Parathyroid adenoma (tissue), 2 donors: ENCODE results near the gene PCSK5.

Experiments used
- H2AFZ ChIP-seq: fragments of 300-600 bp; sonication (generic); one replicate; pipeline ENCODE4 v1.7.0; 2017; ENCODE audit warnings: antibody characterized with exemption, mild to moderate bottlenecking
- H3K27ac ChIP-seq: fragments of 300-600 bp; sonication (generic); one replicate; pipeline ENCODE4 v1.7.0; 2017
- H3K27me3 ChIP-seq: fragments of 300-600 bp; sonication (generic); one replicate; pipeline ENCODE4 v1.7.0; 2017; ENCODE audit warnings: low read length; ENCODE audit not compliant: control insufficient read depth, insufficient read depth
- H3K36me3 ChIP-seq: fragments of 300-600 bp; sonication (generic); one replicate; pipeline ENCODE4 v1.7.0; 2017; ENCODE audit warnings: low read length; ENCODE audit not compliant: control insufficient read depth, insufficient read depth
- H3K4me1 ChIP-seq: fragments of 300-600 bp; sonication (generic); one replicate; pipeline ENCODE4 v1.7.0; 2017; ENCODE audit warnings: control low read depth
- H3K4me2 ChIP-seq: fragments of 300-600 bp; sonication (generic); one replicate; pipeline ENCODE4 v1.7.0; 2017; ENCODE audit warnings: low read length
- H3K4me3 ChIP-seq: fragments of 300-600 bp; sonication (generic); one replicate; pipeline ENCODE4 v1.7.0; 2017; ENCODE audit warnings: low read depth, low read length
- H3K79me2 ChIP-seq: fragments of 300-600 bp; sonication (generic); one replicate; pipeline ENCODE4 v1.7.0; 2017; ENCODE audit warnings: control low read depth
- H3K9ac ChIP-seq: fragments of 300-600 bp; sonication (generic); one replicate; pipeline ENCODE4 v1.7.0; 2017; ENCODE audit warnings: mild to moderate bottlenecking
- H3K9me3 ChIP-seq: fragments of 300-600 bp; sonication (generic); one replicate; pipeline ENCODE4 v1.7.0; 2017; ENCODE audit warnings: low read length; ENCODE audit not compliant: control insufficient read depth
- CTCF ChIP-seq: fragments of 300-600 bp; sonication (generic); IDR thresholded peaks from one replicate; pipeline ENCODE4 v1.7.0; 2017; ENCODE audit warnings: antibody characterized with exemption, mild to moderate bottlenecking
- donor health status: primary hyperparathyroidism.

Gene PCSK5

GRCh38 chr9:76200745-76201144 lies 310.3 kb downstream of the PCSK5 start:
- Histone ChIP-seq H2AFZ (no peak overlapping the region), H3K4me1 (no peaks in the 10 kb centered on the region), H3K9me3 (no peaks in the 10 kb centered on the region), H3K27me3 (no peaks in the 10 kb centered on the region), H3K9ac (no peak overlapping the region), H3K36me3 (no peaks in the 10 kb centered on the region), H3K79me2 (no peaks in the 10 kb centered on the region), H3K4me3 (no peak overlapping the region), H3K4me2 (no peak overlapping the region), H3K27ac (no peak overlapping the region)
- TF ChIP-seq CTCF: no peak

- TF ChIP-seq CTCF: no peak
Observed at GRCh38 chr9:76203373-76203772, 312.9 kb downstream of the PCSK5 start.

DNA sequence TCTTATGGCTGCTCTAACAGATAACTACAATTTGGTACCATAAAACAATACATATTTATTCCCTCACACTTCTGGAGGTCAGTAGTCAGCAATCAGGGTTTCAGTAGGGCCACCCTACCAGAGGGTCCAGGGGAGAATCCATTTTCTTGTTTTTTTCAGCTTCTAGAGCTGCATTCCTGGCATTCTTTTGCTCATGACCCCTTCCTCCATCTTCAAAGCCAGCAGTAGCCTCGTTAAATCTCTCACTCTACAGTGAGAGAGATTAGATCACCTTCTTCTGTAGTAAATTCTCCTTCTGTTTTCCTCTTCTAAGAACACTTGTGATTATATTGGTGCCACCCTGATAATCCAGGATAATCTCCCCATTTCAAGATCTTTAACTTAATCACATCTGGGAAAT lies 316.3 kb downstream of the PCSK5 start:
- Histone ChIP-seq H3K9ac (no peak overlapping the region), H3K27ac (no peak overlapping the region), H3K4me3 (no peak overlapping the region), H3K4me2 (peak overlapping the region; percentile 20), H3K9me3 (no peaks in the 10 kb centered on the region), H3K36me3 (no peaks in the 10 kb centered on the region), H2AFZ (no peak overlapping the region), H3K79me2 (no peaks in the 10 kb centered on the region), H3K27me3 (no peaks in the 10 kb centered on the region), H3K4me1 (peaks cover 4% of the 10 kb centered on the region)
- TF ChIP-seq CTCF: no peak

More at GRCh38 chr9:76203373-76203772, 312.9 kb downstream of the PCSK5 start:
- no peaks in the 10 kb centered on the region for H3K27me3 ChIP-seq
- H2AFZ ChIP-seq: no peak overlapping the region
- H3K9me3 ChIP-seq: no peaks in the 10 kb centered on the region
- no peak overlapping the region for H3K9ac ChIP-seq
- H3K4me1 ChIP-seq: peaks cover 4% of the 10 kb centered on the region
- no peaks in the 10 kb centered on the region for H3K36me3 ChIP-seq
- no peak overlapping the region for H3K27ac ChIP-seq
- no peak overlapping the region for H3K4me3 ChIP-seq
- H3K4me2 ChIP-seq: peak overlapping the region; percentile 0
- no peaks in the 10 kb centered on the region for H3K79me2 ChIP-seq

DNA sequence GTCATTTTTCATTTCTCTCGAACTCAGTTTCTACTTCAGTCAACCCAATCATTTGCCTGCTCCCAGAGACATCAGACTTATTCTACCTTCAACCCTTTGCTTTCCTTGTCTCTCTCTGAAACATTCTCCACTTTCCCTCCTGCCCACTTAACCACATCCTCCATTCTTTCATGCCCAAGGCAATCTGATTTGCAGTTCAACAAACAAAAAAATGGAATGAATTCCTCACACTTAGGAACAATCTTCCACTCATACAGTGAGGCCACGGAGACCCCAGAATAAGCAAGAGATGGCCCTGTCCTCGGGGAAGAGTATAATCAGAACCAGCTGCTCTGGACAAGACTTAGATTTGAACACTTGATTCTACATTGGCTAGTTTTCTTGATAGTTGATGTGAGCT lies 323.3 kb downstream of the PCSK5 start:
- no peaks in the 10 kb centered on the region for H3K79me2 ChIP-seq
- H3K9ac ChIP-seq: no peak overlapping the region
- H3K36me3 ChIP-seq: no peaks in the 10 kb centered on the region
- H3K4me3 ChIP-seq: no peak overlapping the region
- no peak overlapping the region for H2AFZ ChIP-seq
- H3K27ac ChIP-seq: no peak overlapping the region
- H3K27me3 ChIP-seq: no peaks in the 10 kb centered on the region
- TF ChIP-seq CTCF: no peak
- H3K9me3 ChIP-seq: no peaks in the 10 kb centered on the region
- no peak overlapping the region for H3K4me2 ChIP-seq
- no peaks in the 10 kb centered on the region for H3K4me1 ChIP-seq

DNA sequence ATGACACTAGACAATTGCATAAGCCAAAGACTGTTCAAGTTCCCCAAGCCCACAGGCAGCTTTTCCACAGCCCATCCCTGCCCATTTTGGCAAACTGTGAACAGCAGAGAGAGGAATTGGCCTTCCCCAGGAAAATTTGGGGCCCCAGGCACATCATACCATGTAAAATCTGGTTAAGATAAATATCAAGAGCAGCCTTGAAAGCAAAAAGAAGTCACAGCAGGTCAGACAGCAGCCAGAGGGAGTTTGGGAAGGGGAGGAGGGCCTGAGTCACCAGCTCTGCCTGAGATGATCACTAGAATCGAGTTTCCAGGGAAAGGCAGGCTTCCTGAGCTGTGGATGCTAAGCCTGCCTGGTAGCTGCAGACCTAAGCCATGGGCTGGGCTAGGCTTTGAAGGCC lies 324.6 kb downstream of the PCSK5 start:
- Histone ChIP-seq H2AFZ (peak overlapping the region; percentile 33), H3K27ac (no peak overlapping the region), H3K4me3 (no peak overlapping the region), H3K9ac (no peak overlapping the region), H3K36me3 (no peaks in the 10 kb centered on the region), H3K4me2 (no peak overlapping the region), H3K9me3 (no peaks in the 10 kb centered on the region), H3K4me1 (no peaks in the 10 kb centered on the region), H3K27me3 (no peaks in the 10 kb centered on the region), H3K79me2 (no peaks in the 10 kb centered on the region)
- no peak for TF ChIP-seq CTCF
